ENCODE measurements around the gene SMIM44. TPM values are rescaled to one million over a fixed set of nuclear protein-coding genes. Genes with fewer than 3 reads are reported as not detected.

Gene SMIM44
- polyA plus RNA-seq, 1 experiment, result not detected

DNA sequence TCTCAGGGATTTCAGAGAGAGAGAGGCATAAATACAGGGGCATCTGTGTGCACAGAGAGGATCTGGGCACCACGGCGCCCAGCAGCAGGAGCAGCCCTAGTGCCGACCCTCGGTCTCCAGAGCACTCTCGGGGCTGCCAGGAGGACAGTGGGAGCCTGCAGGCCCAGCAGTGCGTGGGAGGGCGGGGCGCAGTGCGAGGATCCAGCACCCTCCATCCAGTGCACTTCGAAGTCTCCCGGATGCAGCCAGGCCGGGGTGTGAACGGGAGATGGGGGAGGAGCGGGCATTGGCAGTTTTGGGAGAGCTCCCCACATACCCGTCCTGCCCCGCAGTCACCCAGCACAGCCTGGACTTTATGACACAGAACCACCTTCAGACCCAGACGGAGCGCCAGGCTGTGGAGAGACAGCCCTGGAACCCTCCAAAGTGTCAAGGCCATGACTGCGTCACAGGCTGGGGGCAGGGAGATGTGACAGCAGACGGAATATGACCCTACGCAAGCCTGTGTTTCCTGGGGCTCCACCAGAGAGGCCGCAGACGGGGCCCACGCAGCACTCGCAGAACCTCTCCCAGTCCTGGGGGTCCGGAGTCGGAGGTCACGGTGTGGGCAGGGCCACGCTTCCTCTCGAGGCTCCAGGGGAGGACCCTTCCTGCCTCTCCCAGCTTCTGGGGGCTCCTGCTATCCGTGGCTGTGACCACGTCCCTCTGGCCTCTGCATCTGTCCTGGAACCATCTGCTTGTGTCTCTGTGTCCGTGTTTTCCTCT, 41.0 kb upstream of the SMIM44 start:
- Histone ChIP-seq H3K4me3 (ENCODE audit: low read depth, low read length) (no peak overlapping the region), H3K36me3 (ENCODE audit: control insufficient read depth, insufficient read depth, low read length) (peaks cover 42% of the 10 kb centered on the region), H3K27me3 (ENCODE audit: control insufficient read depth, insufficient read depth, low read length) (no peaks in the 10 kb centered on the region)
- CTCF ChIA-PET, result no interaction called here
- POLR2A ChIA-PET, result no interaction called here
- TF ChIP-seq, protein P1, sequence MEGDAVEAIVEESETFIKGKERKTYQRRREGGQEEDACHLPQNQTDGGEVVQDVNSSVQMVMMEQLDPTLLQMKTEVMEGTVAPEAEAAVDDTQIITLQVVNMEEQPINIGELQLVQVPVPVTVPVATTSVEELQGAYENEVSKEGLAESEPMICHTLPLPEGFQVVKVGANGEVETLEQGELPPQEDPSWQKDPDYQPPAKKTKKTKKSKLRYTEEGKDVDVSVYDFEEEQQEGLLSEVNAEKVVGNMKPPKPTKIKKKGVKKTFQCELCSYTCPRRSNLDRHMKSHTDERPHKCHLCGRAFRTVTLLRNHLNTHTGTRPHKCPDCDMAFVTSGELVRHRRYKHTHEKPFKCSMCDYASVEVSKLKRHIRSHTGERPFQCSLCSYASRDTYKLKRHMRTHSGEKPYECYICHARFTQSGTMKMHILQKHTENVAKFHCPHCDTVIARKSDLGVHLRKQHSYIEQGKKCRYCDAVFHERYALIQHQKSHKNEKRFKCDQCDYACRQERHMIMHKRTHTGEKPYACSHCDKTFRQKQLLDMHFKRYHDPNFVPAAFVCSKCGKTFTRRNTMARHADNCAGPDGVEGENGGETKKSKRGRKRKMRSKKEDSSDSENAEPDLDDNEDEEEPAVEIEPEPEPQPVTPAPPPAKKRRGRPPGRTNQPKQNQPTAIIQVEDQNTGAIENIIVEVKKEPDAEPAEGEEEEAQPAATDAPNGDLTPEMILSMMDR (IDR thresholded peaks at IDR 0.05; ENCODE audit: insufficient read depth, low read depth, low read length), result no peak
- no peak for DNase-seq (ENCODE audit: low read depth)

DNA sequence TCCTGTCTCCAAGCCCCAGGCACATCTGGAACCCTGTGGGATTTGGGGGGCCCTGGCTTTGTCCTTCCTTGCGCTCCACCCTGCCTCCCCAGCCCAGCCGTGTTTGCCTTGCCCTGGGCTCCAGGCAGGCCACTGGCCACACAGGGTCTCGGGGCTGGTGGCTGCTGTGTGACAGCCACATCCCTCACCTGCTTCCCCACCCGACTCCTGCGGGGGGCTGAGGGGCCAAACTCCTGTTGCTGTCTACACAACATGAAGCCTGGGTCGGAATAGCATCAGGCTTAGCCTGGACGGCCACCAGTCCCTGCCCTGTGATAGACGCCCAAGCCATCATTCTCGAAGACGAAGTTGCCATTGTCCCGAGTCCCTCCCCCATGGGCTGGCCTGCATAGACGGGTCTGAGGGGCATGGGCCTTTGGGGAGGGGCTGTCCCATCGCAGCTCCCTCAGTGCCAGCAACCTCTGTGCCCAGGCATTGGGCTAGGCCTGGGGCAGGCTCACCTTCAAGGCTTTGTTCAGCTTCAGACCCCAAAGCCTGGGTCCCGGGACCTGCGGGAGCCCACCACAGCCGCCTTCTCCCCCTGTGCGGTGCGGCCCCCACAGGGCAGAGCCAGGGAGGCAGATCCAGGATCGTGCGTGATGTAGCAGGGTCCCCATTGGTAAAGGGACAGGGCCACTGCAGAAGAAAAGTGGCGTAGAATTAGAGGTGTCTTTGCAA, 40.3 kb upstream of the SMIM44 start:
- ChIA-PET CTCF (interaction anchor here (1.6 kb wide), 1 partner anchor 24 kb away, joined by 4 read pairs; no protein-coding TSS in a partner anchor), POLR2A (no interaction called here)
- peaks cover 44% of the 10 kb centered on the region for H3K36me3 ChIP-seq (ENCODE audit: control insufficient read depth, insufficient read depth, low read length)
- TF ChIP-seq, protein P1 (IDR thresholded peaks at IDR 0.05; ENCODE audit: insufficient read depth, low read depth, low read length), result no peak
- H3K27me3 ChIP-seq (ENCODE audit: control insufficient read depth, insufficient read depth, low read length), result no peaks in the 10 kb centered on the region
- H3K4me3 ChIP-seq (ENCODE audit: low read depth, low read length), result no peak overlapping the region
- DNase-seq (ENCODE audit: low read depth), result no peak

GRCh38 chr19:3522421-3523360, 39.5 kb upstream of the SMIM44 start:
- H3K27me3 ChIP-seq (ENCODE audit: control insufficient read depth, insufficient read depth, low read length), result no peaks in the 10 kb centered on the region
- TF ChIP-seq, protein P1 (IDR thresholded peaks at IDR 0.05; ENCODE audit: insufficient read depth, low read depth, low read length), result no peak
- no peak overlapping the region for H3K4me3 ChIP-seq (ENCODE audit: low read depth, low read length)
- peaks cover 38% of the 10 kb centered on the region for H3K36me3 ChIP-seq (ENCODE audit: control insufficient read depth, insufficient read depth, low read length)
- DNase-seq (ENCODE audit: low read depth), result no peak
- ChIA-PET POLR2A (no interaction called here), CTCF (interaction anchor here (1.6 kb wide), 1 partner anchor 24 kb away, joined by 4 read pairs; no protein-coding TSS in a partner anchor)

GRCh38 chr19:3521104-3521445, 37.8 kb upstream of the SMIM44 start:
- TF ChIP-seq, protein P1 (IDR thresholded peaks at IDR 0.05; ENCODE audit: insufficient read depth, low read depth, low read length), result no peak
- no peak for DNase-seq (ENCODE audit: low read depth)
- CTCF ChIA-PET, result interaction anchor here (1.4 kb wide), 1 partner anchor 26 kb away, joined by 3 read pairs; no protein-coding TSS in a partner anchor
- no peak overlapping the region for H3K4me3 ChIP-seq (ENCODE audit: low read depth, low read length)
- H3K27me3 ChIP-seq (ENCODE audit: control insufficient read depth, insufficient read depth, low read length), result no peaks in the 10 kb centered on the region
- H3K36me3 ChIP-seq (ENCODE audit: control insufficient read depth, insufficient read depth, low read length), result peaks cover 26% of the 10 kb centered on the region
- POLR2A ChIA-PET, result no interaction called here

Measured in BJ (cell line).